Measurements from ENCODE around the gene KRR1. TPM values are rescaled to one million over a fixed set of nuclear protein-coding genes. Genes with fewer than 3 reads are reported as not detected.

The KRR1 gene
- total RNA-seq, 1 donor from 2014 or later, result 59.4 TPM

- Mint-ChIP-seq H3K27ac (ENCODE audit: unreplicated experiment) (no peak overlapping the region), H3K9me3 (no peaks in the 10 kb centered on the region), H3K27me3 (ENCODE audit: low read depth) (no peaks in the 10 kb centered on the region), H3K4me1 (peaks cover 18% of the 10 kb centered on the region), H3K4me3 (no peak overlapping the region), H3K36me3 (ENCODE audit: low read depth) (no peaks in the 10 kb centered on the region)
- TF ChIP-seq CTCF (conservative IDR thresholded peaks at IDR 0.05), result no peak
- no peak for DNase-seq (ENCODE audit: low read depth, low spot score)
These were observed 34.3 kb downstream of the KRR1 start for GRCh38 chr12:75477137-75477536.

GRCh38 chr12:75476071-75476470, 35.3 kb downstream of the KRR1 start:
- H3K27ac Mint-ChIP-seq (ENCODE audit: unreplicated experiment), result no peak overlapping the region
- H3K36me3 Mint-ChIP-seq (ENCODE audit: low read depth), result no peaks in the 10 kb centered on the region
- DNase-seq (ENCODE audit: low read depth, low spot score), result no peak
- no peaks in the 10 kb centered on the region for H3K9me3 Mint-ChIP-seq
- no peaks in the 10 kb centered on the region for H3K27me3 Mint-ChIP-seq (ENCODE audit: low read depth)
- no peak overlapping the region for H3K4me3 Mint-ChIP-seq
- TF ChIP-seq CTCF (conservative IDR thresholded peaks at IDR 0.05), result no peak
- H3K4me1 Mint-ChIP-seq, result peaks cover 11% of the 10 kb centered on the region

GRCh38 chr12:75474116-75474515, 37.3 kb downstream of the KRR1 start:
- TF ChIP-seq CTCF (conservative IDR thresholded peaks at IDR 0.05), result no peak
- Mint-ChIP-seq H3K36me3 (ENCODE audit: low read depth) (no peaks in the 10 kb centered on the region), H3K4me1 (no peaks in the 10 kb centered on the region), H3K27ac (ENCODE audit: unreplicated experiment) (no peak overlapping the region), H3K4me3 (no peak overlapping the region), H3K9me3 (no peaks in the 10 kb centered on the region), H3K27me3 (ENCODE audit: low read depth) (no peaks in the 10 kb centered on the region)
- DNase-seq (ENCODE audit: low read depth, low spot score), result no peak

- no peak for TF ChIP-seq CTCF (conservative IDR thresholded peaks at IDR 0.05)
- Mint-ChIP-seq H3K9me3 (no peaks in the 10 kb centered on the region), H3K4me3 (no peak overlapping the region), H3K27ac (ENCODE audit: unreplicated experiment) (no peak overlapping the region), H3K27me3 (ENCODE audit: low read depth) (no peaks in the 10 kb centered on the region), H3K4me1 (no peaks in the 10 kb centered on the region), H3K36me3 (ENCODE audit: low read depth) (no peaks in the 10 kb centered on the region)
- DNase-seq (ENCODE audit: low read depth, low spot score), result no peak
These were observed 39.2 kb downstream of the KRR1 start for GRCh38 chr12:75471902-75472890.

- H3K9me3 Mint-ChIP-seq, result peaks cover 13% of the 10 kb centered on the region
These were observed 51.2 kb downstream of the KRR1 start for GRCh38 chr12:75460204-75460603.

More at GRCh38 chr12:75460204-75460603, 51.2 kb downstream of the KRR1 start:
- Mint-ChIP-seq H3K4me3 (no peak overlapping the region), H3K4me1 (peaks cover 5% of the 10 kb centered on the region), H3K27ac (ENCODE audit: unreplicated experiment) (no peak overlapping the region), H3K36me3 (ENCODE audit: low read depth) (peaks cover 5% of the 10 kb centered on the region), H3K27me3 (ENCODE audit: low read depth) (no peaks in the 10 kb centered on the region)
- TF ChIP-seq CTCF (conservative IDR thresholded peaks at IDR 0.05), result no peak
- no peak for DNase-seq (ENCODE audit: low read depth, low spot score)

Measured in neural crest cell (in vitro differentiated cells).